Stimulated activated CD4-positive, alpha-beta T cell treated with anti-CD3 and anti-CD28 coated beads, TNF-alpha, amount 100 ng/mL, for 24 hours (primary cell): Measurements from ENCODE around the gene SNX21.
A peak's percentile ranks its signal among the peaks of the same experiment; 100 is the strongest.
"Not testable (repeated sequence)": the region's sequence is repeated elsewhere in the genome, so short reads cannot be mapped to it uniquely, and the experiment has no call there.

Experiments used
- DNase-seq, 3 experiments: peaks; one replicate each; pipeline ENCODE4 v3.0.0-alpha.2; 2020; ENCODE audit warnings: low read depth in 3 of 3

The SNX21 gene

DNA sequence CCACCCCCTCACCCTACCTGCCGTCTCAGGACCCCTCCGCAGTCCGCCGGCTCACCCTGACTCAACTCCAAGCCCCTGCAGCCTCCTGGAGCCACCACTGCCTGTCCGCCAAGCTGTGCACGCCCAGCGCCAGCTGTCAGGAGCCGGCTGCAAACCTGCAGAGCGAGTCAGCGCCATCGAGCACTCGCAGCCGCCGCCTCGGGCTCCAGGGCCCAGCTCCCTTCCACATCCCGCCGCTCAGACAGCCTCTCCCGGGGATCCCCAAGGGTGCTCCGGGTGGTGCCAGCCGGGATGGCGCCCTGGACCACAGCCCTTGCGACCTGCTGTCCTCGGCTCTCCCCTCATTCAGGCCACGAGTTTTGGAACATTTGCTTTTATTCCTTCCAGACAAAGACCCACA, 10.7 kb upstream of the SNX21 start:
- no peak for DNase-seq

DNA sequence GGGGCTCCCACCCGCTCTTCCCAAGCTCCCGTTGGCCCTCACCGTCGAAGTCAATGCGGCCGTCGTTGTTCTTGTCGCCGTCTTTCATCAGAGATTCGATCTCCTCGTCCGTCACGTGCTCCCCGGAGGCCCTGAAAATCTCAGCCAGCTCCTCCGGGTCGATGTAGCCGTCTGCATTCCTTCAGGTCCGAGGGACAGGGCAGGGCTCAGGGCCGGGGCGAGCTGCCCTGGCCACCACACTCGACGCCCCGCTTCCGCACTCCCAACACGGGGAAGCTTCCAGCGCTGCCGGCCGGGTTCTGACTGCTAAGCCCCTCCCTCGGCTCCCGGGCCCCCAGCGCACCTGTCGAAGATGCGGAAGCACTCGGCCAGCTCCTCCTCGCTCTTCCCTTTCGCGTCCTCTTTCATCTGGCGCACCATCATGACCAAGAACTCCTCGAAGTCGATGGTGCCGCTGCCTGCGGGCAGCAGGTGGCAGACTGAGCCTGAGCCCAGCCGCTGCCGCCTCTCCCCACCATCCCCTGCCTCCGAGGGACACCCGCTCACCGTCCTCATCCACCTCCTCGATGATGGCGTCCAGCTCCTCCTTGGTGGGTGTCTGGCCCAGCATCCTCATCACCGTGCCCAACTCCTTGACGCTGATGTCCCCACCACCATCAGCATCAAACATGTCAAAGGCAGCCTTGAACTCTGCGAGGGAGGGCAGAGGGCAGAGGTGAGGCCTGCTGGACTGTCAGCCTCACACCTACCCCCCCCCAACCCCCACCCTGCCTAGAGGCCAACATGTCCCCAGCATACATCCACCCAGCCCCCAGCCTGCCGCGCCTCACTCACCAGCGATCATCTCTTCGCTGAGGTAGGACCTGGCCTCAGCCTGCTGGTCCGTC, 9.4 kb upstream of the SNX21 start:
- DNase-seq, result peak in 2 of 3 experiments; percentile 22 to 44

DNA sequence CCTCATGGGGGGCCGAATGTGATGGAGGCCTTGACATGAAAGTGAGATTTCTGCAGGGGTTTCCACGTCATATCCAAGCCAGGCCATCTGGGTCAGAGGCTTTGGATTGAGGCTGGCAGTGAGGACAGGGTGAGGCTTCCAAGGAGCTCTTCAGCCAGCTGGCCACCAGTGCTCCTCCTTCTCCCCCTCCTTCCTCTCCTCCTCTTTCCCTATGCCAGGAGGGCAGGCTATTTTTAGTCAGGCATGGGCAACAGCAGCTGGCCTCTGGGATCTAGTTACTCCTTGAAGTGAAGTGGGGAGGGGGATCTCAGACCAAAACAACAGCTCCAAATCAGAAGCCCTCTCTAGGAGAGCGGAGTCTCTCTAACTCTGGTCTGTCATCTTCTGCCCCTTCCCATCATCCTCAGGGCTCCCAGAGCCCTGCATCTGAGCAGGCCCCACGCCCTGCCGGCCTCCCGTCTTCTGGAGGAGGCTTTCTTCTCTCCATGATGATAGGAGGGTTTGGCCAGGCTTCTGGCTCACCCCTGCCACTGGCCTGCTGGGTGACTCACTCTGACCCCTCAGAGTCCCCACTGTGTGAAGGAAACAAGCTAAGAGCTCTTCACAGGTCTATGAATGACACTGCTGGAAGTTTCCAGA, 7.1 kb upstream of the SNX21 start:
- no peak for DNase-seq

DNA sequence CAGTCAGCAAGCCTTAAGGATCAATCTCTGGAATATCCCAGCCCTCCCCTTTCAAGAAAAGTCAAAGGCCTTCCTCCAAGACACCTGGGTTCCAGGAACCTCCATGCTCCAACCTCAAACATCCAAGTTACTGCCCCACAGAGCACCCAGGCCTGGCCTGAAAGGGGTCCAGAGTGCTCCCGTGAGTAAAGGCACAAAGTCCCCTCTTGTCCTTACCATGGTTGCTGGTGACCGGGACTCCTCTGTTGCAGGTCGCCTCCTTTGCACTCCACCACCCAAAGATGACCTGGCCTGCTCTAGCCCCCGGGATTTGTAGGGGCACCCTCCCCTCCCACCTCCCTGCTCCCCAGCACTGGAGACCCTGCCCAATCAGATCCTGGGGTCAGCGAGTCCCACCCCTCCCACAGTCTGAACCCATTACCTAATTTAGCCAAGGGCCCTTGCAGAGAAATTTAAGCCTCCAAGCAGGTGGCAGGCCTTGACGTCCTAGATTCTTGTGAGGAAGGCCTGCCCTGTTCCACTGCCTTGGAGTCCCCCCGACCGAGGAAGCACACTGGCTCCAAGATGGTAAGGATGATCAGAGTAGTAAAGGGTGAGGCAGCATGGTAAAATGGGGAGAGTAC, 6.5 kb upstream of the SNX21 start, which contains the start of gene TNNC2:
TSS of gene TNNC2 (minus strand) at position 283 of the 623 bp plus-strand sequence. CDS start at position 219, 64 bp downstream.
- DNase-seq, result no peak

DNA sequence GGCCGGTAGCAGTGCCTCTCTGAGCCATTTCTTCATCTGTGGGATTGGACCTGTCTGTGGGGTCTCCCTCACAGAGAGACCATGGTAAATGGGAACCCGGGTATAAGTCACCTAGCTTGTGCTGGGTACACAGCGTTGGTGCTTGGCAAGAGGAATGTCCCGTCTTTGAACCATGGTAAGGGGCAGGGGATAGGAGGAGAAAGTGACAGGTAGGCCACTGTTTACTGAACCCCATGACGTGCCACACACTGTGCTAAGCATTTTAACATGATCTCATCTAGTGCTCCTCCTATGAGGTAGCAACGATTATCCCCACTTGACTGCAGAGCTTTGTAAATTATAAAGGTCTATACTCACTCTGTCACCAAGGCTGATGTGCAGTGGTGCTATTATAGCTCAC, 5.9 kb upstream of the SNX21 start:
- no peak for DNase-seq

DNA sequence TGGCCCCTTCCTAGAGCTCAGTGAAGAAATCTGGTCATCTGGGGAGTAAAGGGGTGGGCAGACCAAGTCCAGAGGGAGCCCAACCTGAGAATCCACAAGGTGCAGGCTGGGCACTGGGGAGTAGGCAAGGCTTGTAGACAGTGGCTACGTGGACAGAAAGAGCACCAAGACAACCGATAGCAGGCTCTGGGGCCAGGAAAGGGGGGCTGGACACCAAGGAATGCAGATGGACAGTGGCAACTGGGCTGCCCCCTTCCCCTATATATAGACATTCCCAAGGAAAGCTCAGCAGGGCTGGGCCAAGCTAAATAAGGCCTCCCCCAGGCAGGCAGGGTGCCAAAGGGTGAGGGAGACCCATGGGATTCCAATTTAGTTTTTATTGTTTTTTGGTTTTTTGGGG, 5.0 kb upstream of the SNX21 start:
- no peak for DNase-seq

DNA sequence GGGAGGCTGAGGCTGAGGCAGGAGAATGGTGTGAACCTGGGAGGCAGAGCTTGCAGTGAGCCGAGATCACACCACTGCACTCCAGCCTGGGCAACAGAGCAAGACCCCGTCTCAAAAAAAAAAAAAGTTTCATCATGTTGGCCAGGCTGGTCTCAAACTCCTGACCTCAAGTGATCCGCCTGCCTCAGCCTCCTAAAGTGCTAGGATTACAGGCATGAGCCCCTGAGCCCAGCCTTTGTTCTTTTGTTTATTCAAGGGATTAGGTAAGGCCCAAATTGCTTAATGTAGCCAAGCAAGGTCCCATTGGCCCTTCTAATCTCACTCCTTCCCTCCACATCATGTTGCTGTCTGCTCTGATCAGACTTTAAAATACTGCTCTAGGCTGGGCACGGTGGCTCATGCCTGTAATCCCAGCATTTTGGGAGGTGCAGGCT, 3.9 kb upstream of the SNX21 start:
- not testable (repeated sequence) for DNase-seq

DNA sequence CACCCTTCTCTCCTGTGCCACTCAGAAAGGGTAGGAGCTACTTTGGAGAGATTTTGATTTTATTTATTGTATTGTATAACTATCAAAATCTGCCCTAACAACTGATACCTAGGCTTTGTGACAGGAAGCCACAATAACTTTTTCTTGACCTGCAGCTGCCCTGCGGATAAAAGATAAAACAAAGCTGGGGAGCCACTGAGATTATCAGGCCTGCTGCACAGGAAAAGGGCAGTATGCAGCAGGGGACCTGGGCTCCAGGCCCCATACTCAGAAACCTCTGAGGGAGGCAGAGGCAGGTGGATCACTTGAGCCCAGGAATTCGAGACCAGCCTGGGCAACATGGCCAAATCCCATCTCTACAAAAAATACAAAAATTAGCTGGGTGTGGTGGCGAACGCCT, 980 bp upstream of the SNX21 start:
- no peak for DNase-seq

DNA sequence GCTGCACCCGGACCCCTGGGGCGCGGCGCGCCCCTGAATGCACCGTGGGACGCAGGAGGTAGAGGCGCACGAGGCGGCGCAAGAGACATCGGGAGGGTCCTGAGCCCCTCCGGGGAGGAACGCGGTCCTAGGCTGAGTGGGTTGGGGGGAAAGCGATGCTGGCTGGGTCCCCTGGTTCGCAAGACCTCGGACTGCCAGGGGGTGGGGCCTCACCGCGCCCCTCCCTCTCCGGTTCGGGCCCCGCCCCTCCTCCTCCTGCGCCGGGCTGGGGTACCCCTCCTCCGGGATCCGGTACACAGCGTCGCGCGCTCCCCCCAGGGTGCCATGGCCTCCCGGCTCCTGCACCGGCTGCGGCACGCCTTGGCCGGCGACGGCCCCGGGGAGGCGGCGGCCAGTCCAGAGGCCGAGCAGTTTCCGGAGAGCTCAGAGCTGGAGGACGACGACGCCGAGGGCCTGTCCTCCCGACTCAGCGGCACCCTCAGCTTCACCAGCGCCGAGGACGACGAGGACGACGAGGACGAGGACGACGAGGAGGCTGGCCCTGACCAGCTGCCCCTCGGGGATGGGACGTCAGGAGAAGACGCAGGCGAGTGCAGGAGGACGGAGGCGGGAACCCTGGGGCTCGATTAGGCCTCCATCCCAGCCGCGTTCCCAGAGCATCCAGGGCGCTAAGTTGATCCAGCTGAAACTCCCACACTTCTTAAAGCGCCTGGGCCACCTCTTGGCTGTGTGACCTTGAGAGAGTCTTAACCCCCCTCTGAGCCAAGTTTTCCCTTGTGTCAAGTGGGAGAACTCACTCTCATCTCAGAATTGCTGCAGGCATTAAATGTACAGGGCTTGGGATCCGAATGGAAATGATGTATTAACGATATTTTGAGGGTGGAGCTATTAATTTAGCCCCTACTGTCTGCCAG, 541 bp downstream of the SNX21 start:
- peak in 1 of 3 experiments; percentile 52 for DNase-seq

DNA sequence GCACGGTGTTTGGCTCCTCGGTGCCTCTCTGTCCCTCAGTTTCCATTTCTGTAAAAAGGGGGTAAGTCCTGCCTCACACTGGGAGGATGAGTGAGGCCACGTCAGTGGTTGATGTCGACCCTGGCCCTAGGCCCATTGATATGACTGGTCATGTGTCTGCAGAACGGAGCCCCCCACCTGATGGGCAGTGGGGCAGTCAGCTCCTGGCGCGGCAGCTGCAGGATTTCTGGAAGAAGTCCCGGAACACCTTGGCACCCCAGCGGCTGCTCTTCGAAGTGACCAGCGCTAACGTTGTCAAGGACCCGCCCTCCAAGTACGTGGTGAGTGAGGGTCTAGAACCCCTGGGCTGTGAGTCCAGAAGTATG, 1.2 kb downstream of the SNX21 start:
- DNase-seq, result no peak

DNA sequence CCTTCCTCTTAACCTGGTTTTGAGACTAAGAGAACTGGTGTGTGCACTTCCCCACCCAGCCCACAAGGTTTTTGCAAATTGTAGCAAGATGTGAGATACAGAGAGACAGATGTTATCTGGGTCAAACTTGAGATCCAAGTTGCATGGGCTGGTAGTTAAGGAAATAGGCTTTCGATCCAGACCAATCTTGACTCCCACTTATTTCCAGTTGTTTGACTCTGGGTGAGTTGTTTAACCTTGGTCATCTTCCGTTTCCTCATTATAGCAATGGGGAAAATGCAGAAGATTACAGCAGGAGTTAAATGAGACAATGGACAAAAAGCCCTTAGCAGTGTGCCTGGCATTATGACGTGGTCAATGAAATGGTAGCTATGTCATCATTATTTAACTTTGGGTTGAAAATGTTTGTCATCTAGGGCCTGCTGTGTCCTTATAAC, 1.7 kb downstream of the SNX21 start:
- no peak for DNase-seq

DNA sequence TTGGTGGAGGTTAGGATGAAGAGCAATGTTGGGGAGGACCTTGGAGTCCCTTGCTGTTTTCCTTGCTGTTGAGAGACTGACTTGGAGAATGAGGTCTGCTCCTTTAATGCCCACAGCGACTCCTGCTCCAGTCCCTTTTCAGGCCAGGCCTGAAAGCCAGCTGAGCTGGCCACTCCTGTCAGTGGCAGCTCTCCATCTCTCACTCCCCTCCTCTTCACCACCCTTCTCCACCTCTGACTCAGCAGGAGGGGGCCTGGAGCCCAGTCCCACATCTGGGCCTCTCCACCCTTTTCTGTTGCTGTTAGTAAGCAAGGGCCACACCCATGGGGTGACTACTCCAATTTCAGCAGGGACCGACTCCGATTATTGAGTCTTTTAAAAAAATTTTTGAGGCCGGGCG, 2.2 kb downstream of the SNX21 start:
- DNase-seq, result no peak

DNA sequence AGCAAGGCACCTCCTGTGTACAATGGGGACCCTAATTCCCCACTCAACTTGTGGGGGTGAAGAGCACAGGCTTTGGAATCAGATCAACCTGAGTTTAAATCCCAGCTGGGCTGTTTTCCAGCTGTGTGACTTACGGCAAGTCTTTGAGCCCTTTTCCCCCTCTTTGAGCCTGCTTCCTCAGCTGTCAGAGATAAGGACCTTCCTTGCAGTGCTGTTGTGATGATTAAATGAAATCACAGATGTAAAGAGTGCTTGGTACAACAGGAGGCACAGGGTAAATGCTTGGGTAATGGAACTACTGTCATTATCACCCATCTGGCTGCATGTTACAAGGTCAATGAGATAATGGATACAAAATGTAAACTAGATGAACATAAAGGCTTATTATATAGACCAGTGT, 3.2 kb downstream of the SNX21 start:
- DNase-seq, result no peak

DNA sequence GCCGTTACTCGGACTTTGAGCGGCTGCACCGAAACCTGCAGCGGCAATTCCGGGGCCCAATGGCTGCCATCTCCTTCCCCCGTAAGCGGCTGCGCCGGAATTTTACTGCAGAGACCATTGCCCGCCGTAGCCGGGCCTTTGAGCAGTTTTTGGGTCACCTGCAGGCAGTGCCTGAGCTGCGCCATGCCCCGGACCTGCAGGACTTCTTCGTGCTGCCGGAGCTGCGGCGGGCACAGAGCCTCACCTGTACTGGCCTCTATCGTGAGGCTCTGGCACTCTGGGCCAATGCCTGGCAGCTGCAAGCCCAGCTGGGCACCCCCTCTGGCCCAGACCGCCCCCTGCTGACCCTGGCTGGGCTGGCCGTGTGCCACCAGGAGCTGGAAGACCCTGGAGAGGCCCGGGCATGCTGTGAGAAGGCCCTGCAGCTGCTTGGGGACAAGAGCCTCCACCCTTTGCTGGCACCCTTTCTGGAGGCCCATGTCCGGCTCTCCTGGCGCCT, 7.2 kb downstream of the SNX21 start:
- no peak for DNase-seq

DNA sequence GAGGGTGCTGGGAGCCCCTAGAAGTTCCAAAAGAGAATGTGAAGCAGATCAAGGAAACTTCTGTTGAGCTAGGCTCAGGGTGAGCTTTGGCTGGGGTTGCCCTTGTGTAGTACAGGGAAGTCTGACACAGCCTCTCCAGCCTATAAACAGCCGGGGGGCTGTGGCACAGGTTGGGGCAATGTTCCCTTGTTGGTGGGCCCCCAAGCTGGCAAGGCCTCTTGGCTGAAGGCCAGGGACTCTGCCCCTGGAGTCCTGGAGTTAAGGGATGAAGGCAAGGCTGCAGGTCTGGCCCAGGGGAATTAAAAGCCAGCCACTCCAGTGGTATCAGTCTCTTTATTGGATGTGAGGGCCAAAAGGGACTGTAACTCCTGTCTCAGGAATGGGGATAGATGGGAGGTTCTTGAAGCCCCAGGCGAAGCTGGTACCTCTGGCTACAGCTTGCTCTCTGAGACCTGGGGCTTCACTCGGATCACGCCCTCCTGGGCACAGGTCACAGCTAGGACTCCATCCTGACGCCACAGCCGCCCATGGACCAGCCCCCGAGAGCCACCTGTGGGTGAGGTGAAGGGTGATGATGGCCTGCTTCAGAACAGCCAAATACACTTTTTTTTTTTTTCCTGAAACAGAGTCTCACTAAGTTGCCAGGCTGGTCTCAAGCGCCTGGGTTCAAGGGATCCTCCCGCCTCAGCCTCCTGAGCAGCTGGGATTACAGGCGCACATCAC, 8.0 kb downstream of the SNX21 start:
- DNase-seq, result no peak

DNA sequence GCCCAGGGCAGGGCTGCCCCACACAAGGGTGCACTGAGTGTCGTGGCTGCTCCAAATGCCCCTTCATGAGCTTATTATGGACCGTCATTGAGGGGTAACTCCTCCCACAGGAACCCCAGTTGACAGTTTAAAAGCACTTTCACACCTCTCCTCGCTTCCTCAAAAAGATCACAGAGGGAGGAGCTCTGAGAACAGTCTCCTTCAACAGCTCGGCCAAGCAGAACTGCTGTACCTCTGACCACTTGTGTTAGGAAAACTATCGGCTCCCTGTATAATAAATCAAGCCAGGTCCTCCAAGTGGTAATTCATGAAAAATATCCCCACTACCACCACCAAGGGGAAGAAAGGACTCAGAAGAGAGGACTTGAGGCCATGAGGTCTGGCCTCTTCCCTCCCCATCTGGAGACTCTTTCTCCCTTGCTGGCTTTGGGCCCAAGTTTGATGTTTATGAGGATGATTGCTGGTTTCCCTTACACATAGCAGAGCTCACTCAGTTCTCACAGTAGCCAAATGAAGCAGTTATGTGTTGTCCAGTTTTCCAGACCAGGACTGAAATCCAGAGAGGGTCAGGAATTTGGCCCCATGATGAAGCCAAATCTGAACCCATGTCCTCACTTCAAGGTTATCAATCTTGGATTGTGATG, 8.7 kb downstream of the SNX21 start:
- DNase-seq, result no peak

DNA sequence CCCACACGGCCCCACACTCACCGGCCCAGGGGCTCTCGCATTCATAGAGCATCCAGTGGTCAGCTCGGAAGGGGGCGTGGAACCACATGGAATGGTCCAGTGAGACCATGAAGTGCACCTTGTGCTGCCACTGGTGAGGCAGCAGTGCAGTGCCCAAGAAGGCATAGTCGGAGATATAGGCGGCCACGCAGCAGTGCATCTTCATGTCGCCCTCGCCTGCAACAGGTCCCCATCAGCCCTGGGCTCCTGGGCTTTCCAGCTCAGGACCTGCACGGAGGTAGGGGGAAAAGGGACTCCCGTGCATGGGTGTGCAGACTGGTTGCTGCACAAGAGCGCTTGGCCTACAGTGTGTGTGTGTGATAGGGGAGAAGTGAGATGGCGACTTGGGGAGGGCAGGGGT, 9.9 kb downstream of the SNX21 start:
- no peak for DNase-seq

DNA sequence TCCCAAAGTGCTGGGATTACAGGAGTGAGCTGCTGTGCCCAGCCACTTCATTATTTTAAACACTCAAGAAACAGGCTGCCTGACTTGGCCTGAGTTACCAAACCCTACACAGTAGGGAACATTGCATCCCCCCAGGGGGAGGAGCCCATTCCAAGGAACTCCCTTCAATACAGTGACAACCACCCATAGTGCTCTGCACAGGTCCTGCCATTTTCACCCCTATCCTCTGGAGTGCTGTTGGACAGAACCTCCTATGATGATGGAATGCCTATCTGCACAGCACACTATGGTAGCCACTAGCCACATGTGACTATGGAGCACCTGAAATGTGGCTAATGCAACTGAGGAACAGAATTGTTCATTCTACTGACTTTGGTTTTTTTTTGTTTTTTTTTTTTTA, 11.9 kb downstream of the SNX21 start:
- no peak for DNase-seq

DNA sequence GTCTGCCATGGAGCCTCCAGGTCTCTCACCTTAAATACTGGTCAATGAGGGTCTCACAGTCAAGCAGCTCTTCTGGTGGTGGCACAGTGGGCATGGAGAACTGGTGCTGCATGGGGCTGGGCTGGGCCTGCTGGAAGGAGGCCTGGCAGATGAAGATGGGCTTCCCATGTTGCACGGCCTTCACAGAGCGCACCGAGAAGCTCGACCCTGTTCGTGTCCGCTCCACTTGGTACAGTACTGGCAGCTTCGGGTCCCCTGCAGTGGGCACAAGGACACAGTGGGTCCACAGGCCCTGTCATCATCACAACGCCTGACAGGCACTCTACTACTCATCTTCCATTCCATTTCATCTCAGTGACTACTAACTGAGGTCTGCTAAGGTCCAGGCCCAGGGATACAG, 14.8 kb downstream of the SNX21 start:
- no peak for DNase-seq

DNA sequence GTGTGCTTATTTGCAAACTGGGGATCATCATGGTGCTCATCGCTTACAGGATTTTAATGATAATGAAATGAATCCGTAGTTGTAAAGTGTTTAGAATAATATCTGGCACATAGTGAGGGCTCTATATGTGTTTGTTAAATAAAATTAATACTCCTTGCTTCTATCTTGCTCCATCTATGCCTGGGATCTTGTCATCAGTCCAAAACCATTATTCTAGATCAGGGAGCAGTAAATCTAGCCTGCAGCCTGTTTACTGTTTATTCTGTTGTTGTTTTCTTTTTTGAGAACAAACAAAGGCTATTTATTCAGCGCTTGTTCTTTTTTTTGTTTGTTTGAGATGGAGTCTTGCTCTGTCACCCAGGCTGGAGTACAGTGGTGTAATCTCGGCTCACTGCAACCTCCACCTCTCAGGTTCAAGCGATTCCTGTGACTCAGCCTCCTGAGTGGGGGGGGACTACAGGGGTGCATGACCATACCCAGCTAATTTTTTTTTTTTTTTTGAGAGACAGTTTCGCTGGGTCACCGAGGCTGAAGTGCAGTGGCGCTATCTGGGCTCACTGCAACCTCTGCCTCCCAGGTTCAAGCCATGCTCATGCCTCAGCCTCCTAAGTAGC, 15.5 kb downstream of the SNX21 start:
- DNase-seq, result no peak
